Activated T-cell treated with anti-CD3 and anti-CD28 coated beads, Interleukin-2, amount 50 U/mL, for 72 hours (primary cell): ENCODE measurements around the gene OR5I1. TPM values are rescaled to one million over a fixed set of nuclear protein-coding genes. Genes with fewer than 3 reads are reported as not detected.

Source experiments
- total RNA-seq, 2 donors: library from RNA; stranded (reverse); gene quantifications; one replicate each; pipeline ENCODE4 v1.2.3, GENCODE V29; 2022

The OR5I1 gene
- total RNA-seq, 2 donors from 2014 or later = not detected

Other genes with a start within 250 kb of the OR5I1 start
- not detected for gene OR5D13, start 163.0 kb downstream of the OR5I1 start, total RNA-seq
- gene OR5D14, start 140.8 kb downstream of the OR5I1 start, total RNA-seq = not detected
- gene OR5L1, start 125.0 kb downstream of the OR5I1 start, total RNA-seq = not detected
- not detected for gene OR5D18, start 116.8 kb downstream of the OR5I1 start, total RNA-seq
- not detected for gene OR5L2, start 109.2 kb downstream of the OR5I1 start, total RNA-seq
- not detected for gene OR5D16, start 97.6 kb downstream of the OR5I1 start, total RNA-seq
- not detected for gene TRIM51, start 53.1 kb downstream of the OR5I1 start, total RNA-seq
- gene OR5W2, start 21.8 kb downstream of the OR5I1 start, total RNA-seq = not detected
- not detected for gene OR10AG1, start 33.5 kb upstream of the OR5I1 start, total RNA-seq
- not detected for gene OR5F1, start 58.2 kb upstream of the OR5I1 start, total RNA-seq
- not detected for gene OR5AS1, start 91.3 kb upstream of the OR5I1 start, total RNA-seq
- not detected for gene OR8I2, start 156.9 kb upstream of the OR5I1 start, total RNA-seq
- not detected for gene OR8H2, start 167.3 kb upstream of the OR5I1 start, total RNA-seq
- not detected for gene OR8H3, start 186.0 kb upstream of the OR5I1 start, total RNA-seq
- gene OR8J3, start 203.8 kb upstream of the OR5I1 start, total RNA-seq = not detected
- gene OR8K5, start 223.9 kb upstream of the OR5I1 start, total RNA-seq = not detected
- gene OR5J2, start 240.2 kb upstream of the OR5I1 start, total RNA-seq = not detected